NAMALWA (cell line): ENCODE measurements around the gene CTRL.
"Not testable (repeated sequence)": the region's sequence is repeated elsewhere in the genome, so short reads cannot be mapped to it uniquely, and the experiment has no call there.

Experiments
- DNase-seq: peaks from one replicate; pipeline ENCODE4 v3.0.0-alpha.2; 2015; ENCODE audit warnings: low spot score

Gene CTRL

GRCh38 chr16:67940446-67941089 lies 8.9 kb upstream of the CTRL start:
- DNase-seq: no peak

GRCh38 chr16:67939507-67940445 lies 8.1 kb upstream of the CTRL start:
- no peak for DNase-seq

GRCh38 chr16:67937713-67938112 lies 6.1 kb upstream of the CTRL start:
- DNase-seq: not testable (repeated sequence)

GRCh38 chr16:67936880-67937605 lies 5.4 kb upstream of the CTRL start:
- DNase-seq: peak; percentile 97

GRCh38 chr16:67936124-67936879 lies 4.6 kb upstream of the CTRL start, which contains the start of gene PSMB10:
Gene PSMB10 (minus strand): TSS chr16:67936850. CDS start chr16:67936749, 101 bp downstream.
- peak; percentile 74 for DNase-seq

GRCh38 chr16:67935402-67936123 lies 3.9 kb upstream of the CTRL start:
- DNase-seq: peak; percentile 97

- no peak for DNase-seq
These were observed 3.4 kb upstream of the CTRL start for GRCh38 chr16:67935101-67935401.

GRCh38 chr16:67934306-67935100 lies 2.8 kb upstream of the CTRL start:
- DNase-seq: no peak

- DNase-seq: no peak
These were observed 2.1 kb upstream of the CTRL start for GRCh38 chr16:67933805-67934204.

- no peak for DNase-seq
These were observed 789 bp upstream of the CTRL start for GRCh38 chr16:67932462-67932840.

- no peak for DNase-seq
These were observed 917 bp downstream of the CTRL start for GRCh38 chr16:67930678-67931211.

- DNase-seq: no peak
These were observed 1.5 kb downstream of the CTRL start for GRCh38 chr16:67930191-67930590.

- peak; percentile 86 for DNase-seq
These were observed 2.9 kb downstream of the CTRL start for GRCh38 chr16:67928561-67929364.

- DNase-seq: no peak
These were observed 3.5 kb downstream of the CTRL start for GRCh38 chr16:67928147-67928546.

GRCh38 chr16:67927131-67927941 lies 4.3 kb downstream of the CTRL start:
- no peak for DNase-seq

- DNase-seq: peak; percentile 45
These were observed 5.4 kb downstream of the CTRL start for GRCh38 chr16:67926181-67926750.

GRCh38 chr16:67924140-67924906 lies 7.3 kb downstream of the CTRL start:
- no peak for DNase-seq
